Panc1 (cell line): ENCODE results near the gene LEMD2. TPM values are rescaled to one million over a fixed set of nuclear protein-coding genes. Genes with fewer than 3 reads are reported as not detected.

Experiments used
- ATAC-seq: fragments of 200-7000 bp; cut with Tn5 transposase; 2 replicates; pipeline ENCODE4 v1.9.1; 2020; ENCODE audit warnings: mild to moderate bottlenecking, moderate library complexity
- BruUV-seq: library from RNA; stranded (reverse); fragments of 400-500 nt; replicated peaks from 2 replicates; lab custom pipeline; 2021; lab: Mats Ljungman, UMichigan
- CTCF ChIA-PET: fragments of 300-600 bp; sonication (Branson Sonifier 250); formaldehyde crosslinking; loops from one replicate; lab custom pipeline; 2022; ENCODE audit warnings: antibody characterized with exemption; lab: Charles Lee
- POLR2A ChIA-PET: fragments of 300-600 bp; sonication (Branson Sonifier 250); formaldehyde crosslinking; loops from one replicate; lab custom pipeline; 2022; ENCODE audit warnings: antibody characterized with exemption; lab: Charles Lee
- DNase-seq: peaks from one replicate; pipeline ENCODE4 v3.0.0-alpha.2; 2010; ENCODE audit warnings: low read depth, low spot score
- H3K27ac ChIP-seq: 2 replicates; pipeline ENCODE4 v1.5.1; 2011; ENCODE audit warnings: mild to moderate bottlenecking, low read length, inconsistent platforms
- H3K27me3 ChIP-seq: fragments of 200-500 bp; sonication (Bioruptor generic); 2 replicates; pipeline ENCODE4 v1.6.0; 2014; ENCODE audit warnings: low read length, inconsistent platforms; ENCODE audit not compliant: control insufficient read depth, insufficient read depth
- H3K36me3 ChIP-seq: fragments of 200-500 bp; sonication (Bioruptor generic); 2 replicates; pipeline ENCODE4 v1.5.1; 2014; ENCODE audit warnings: inconsistent platforms, mild to moderate bottlenecking, low read length, moderate library complexity; ENCODE audit not compliant: control insufficient read depth, insufficient read depth
- H3K4me1 ChIP-seq: 2 replicates; pipeline ENCODE4 v1.5.1; 2011; ENCODE audit warnings: inconsistent platforms, mild to moderate bottlenecking, low read length, moderate library complexity; ENCODE audit not compliant: control insufficient read depth, insufficient read depth
- H3K4me3 ChIP-seq, 2 experiments: 2 replicates each; pipeline ENCODE4 v1.5.1; 2011 to 2012; ENCODE audit warnings: low read depth in 2 of 2, low read length in 2 of 2, mild to moderate bottlenecking in 2 of 2, inconsistent platforms in 1 of 2, moderate library complexity in 1 of 2
- H3K9me3 ChIP-seq: fragments of 200-500 bp; sonication (Bioruptor generic); 2 replicates; pipeline ENCODE4 v1.5.1; 2014; ENCODE audit warnings: low read depth, mild to moderate bottlenecking, inconsistent platforms, low read length, moderate library complexity; ENCODE audit not compliant: control insufficient read depth, insufficient read depth
- CTCF ChIP-seq: fragments of 450-650 bp; IDR thresholded peaks from 2 replicates; pipeline ENCODE4 v1.5.1; 2017; ENCODE audit warnings: mild to moderate bottlenecking
- POLR2AphosphoS5 ChIP-seq: IDR thresholded peaks from 2 replicates; pipeline ENCODE4 v1.6.1; 2012; ENCODE audit warnings: mild to moderate bottlenecking, low read depth, low read length, moderate library complexity
- REST ChIP-seq, 2 experiments: IDR thresholded peaks; 2 replicates each; pipeline ENCODE4 v1.6.1; 2011 to 2012; ENCODE audit warnings: low read depth in 2 of 2, control low read depth in 1 of 2, low read length in 1 of 2, mild to moderate bottlenecking in 1 of 2, moderate library complexity in 1 of 2; ENCODE audit not compliant: insufficient read depth in 1 of 2
- SIN3A ChIP-seq: IDR thresholded peaks from 2 replicates; pipeline ENCODE4 v1.6.1; 2012; ENCODE audit warnings: low read depth, mild to moderate bottlenecking, low read length, moderate library complexity, borderline replicate concordance; ENCODE audit not compliant: insufficient read depth
- TCF7L2 ChIP-seq: IDR thresholded peaks from 2 replicates; pipeline ENCODE4 v1.6.1; 2011; ENCODE audit warnings: mild to moderate bottlenecking, low read depth, low read length, inconsistent platforms
- in situ Hi-C: cut with HindIII; loops from 2 replicates; pipeline ENCODE4 v1.10.0; 2016; ENCODE audit warnings: low sequenced_read_pairs, low pct_unique_long_range_greater_than_20kb
- intact Hi-C: fragments of 100-400 bp; cut with micrococcal nuclease; formaldehyde crosslinking; loops from one replicate; pipeline ENCODE4 v1.10.0; 2022; ENCODE audit not compliant: unreplicated experiment
- total RNA-seq: library from RNA; stranded (reverse); gene quantifications from one replicate; pipeline ENCODE4 v1.2.1, GENCODE V29; 2021; ENCODE audit not compliant: unreplicated experiment

Gene LEMD2
- total RNA-seq, 1 experiment from 2014 or later, result 89.8 TPM

GRCh38 chr6:33787954-33788693 lies 806 bp downstream of the LEMD2 start:
- H3K4me1 ChIP-seq, result peaks cover 45% of the 10 kb centered on the region
- H3K4me3 ChIP-seq, result peak overlapping the region; percentile 81 to 84
- H3K9me3 ChIP-seq, result no peaks in the 10 kb centered on the region
- H3K27ac ChIP-seq, result peak overlapping the region; percentile 86
- in situ Hi-C loops (no loop called here), intact Hi-C loops (no loop called here)
- ATAC-seq, result peak; percentile 72
- CTCF ChIA-PET, result no interaction called here
- peaks cover 18% of the 10 kb centered on the region for H3K36me3 ChIP-seq
- H3K27me3 ChIP-seq, result no peaks in the 10 kb centered on the region
- no peak for DNase-seq
- no TSS peak for BruUV-seq
- TF ChIP-seq CTCF (no peak), POLR2AphosphoS5 (no peak; the same call in 1 of the 2 replicates), SIN3A (peak; percentile 67; the same call in 1 of the 2 replicates), REST (IDR thresholded peaks at IDR 0.05; ENCODE audit: insufficient read depth in 1 of 2, low read depth in 2 of 2, low read length in 1 of 2) (no peak), TCF7L2 (no peak)
- POLR2A ChIA-PET, result no interaction called here

GRCh38 chr6:33787346-33787953 lies 1.5 kb downstream of the LEMD2 start:
- H3K27me3 ChIP-seq, result no peaks in the 10 kb centered on the region
- H3K27ac ChIP-seq, result peak overlapping the region; percentile 86
- H3K9me3 ChIP-seq, result no peaks in the 10 kb centered on the region
- POLR2A ChIA-PET, result interaction anchor here (0.5 to 0.6 kb wide), 2 partner anchors 16 to 42 kb away, joined by 3 read pairs; no protein-coding TSS in a partner anchor
- in situ Hi-C loops, result no loop called here
- CTCF ChIA-PET, result no interaction called here
- DNase-seq, result no peak
- peaks cover 22% of the 10 kb centered on the region for H3K36me3 ChIP-seq
- TF ChIP-seq CTCF (no peak), REST (IDR thresholded peaks at IDR 0.05; ENCODE audit: insufficient read depth in 1 of 2, low read depth in 2 of 2, low read length in 1 of 2) (no peak), TCF7L2 (no peak), SIN3A (no peak), POLR2AphosphoS5 (no peak)
- intact Hi-C loops, result no loop called here
- peak overlapping the region; percentile 81 to 84 for H3K4me3 ChIP-seq
- ATAC-seq, result no peak
- TSS peak; percentile 80 for BruUV-seq
- H3K4me1 ChIP-seq, result peaks cover 51% of the 10 kb centered on the region
